ENCODE measurements around the gene GBP1. TPM values are rescaled to one million over a fixed set of nuclear protein-coding genes. Genes with fewer than 3 reads are reported as not detected.
"Not testable (repeated sequence)": the region's sequence is repeated elsewhere in the genome, so short reads cannot be mapped to it uniquely, and the experiment has no call there.

GBP1 gene
- total RNA-seq, 2 experiments from 2014 or later = 141 to 144 TPM

DNA sequence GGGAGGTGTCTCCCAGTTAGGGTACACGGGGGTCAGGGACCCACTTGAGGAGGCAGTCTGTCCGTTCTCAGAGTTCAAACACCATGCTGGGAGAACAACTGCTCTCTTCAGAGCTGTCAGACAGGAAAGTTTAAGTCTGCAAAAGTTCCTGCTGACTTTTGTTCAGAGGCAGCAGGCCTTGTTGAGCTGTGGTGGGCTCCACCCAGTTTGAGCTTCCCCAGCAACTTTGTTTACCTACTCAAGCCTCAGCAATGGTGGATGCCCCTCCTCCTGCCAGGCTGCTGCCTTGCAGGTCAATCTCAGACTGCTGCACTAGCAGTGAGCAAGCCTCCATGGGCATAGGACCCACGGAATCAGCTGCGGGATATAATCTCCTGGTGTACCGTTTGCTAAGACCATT lies 31.0 kb downstream of the GBP1 start:
- peaks cover 27% of the 10 kb centered on the region for H3K4me1 Mint-ChIP-seq
- ChIA-PET POLR2A (interaction anchor here (1.4 kb wide), 1 partner anchor 50 kb away, joined by 6 read pairs; no protein-coding TSS in a partner anchor), CTCF (interaction anchor here (1.2 kb wide), 1 partner anchor 52 kb away, joined by 3 read pairs; no protein-coding TSS in a partner anchor)
- peaks cover 22% of the 10 kb centered on the region for H3K27me3 Mint-ChIP-seq
- not testable (repeated sequence) for H3K4me3 Mint-ChIP-seq, DNase-seq, H3K27ac Mint-ChIP-seq
- H3K9me3 Mint-ChIP-seq = peaks cover 28% of the 10 kb centered on the region
- peaks cover 50% of the 10 kb centered on the region for H3K36me3 Mint-ChIP-seq (ENCODE audit: low read depth)

GRCh38 chr1:89029051-89029450 lies 36.0 kb downstream of the GBP1 start:
- POLR2A ChIA-PET = interaction anchor here (1.7 kb wide), 1 partner anchor 12 kb away, joined by 4 read pairs; no protein-coding TSS in a partner anchor
- H3K4me3 Mint-ChIP-seq, H3K27me3 Mint-ChIP-seq, H3K27ac Mint-ChIP-seq, CTCF ChIA-PET, DNase-seq: not testable (repeated sequence)
- Mint-ChIP-seq H3K9me3 (peaks cover 45% of the 10 kb centered on the region), H3K36me3 (ENCODE audit: low read depth) (peaks cover 56% of the 10 kb centered on the region), H3K4me1 (peaks cover 28% of the 10 kb centered on the region)

- ChIA-PET POLR2A (no interaction called here), CTCF (interaction anchor here (0.6 kb wide), 1 partner anchor 28 kb away, joined by 3 read pairs; no protein-coding TSS in a partner anchor)
- H3K27ac Mint-ChIP-seq = no peak overlapping the region
- peaks cover 52% of the 10 kb centered on the region for H3K36me3 Mint-ChIP-seq (ENCODE audit: low read depth)
- no peak for DNase-seq
- peaks cover 31% of the 10 kb centered on the region for H3K9me3 Mint-ChIP-seq
- peaks cover 7% of the 10 kb centered on the region for H3K27me3 Mint-ChIP-seq
- H3K4me1 Mint-ChIP-seq = peaks cover 37% of the 10 kb centered on the region
- H3K4me3 Mint-ChIP-seq = no peak overlapping the region
Measured at GRCh38 chr1:89025928-89026327, 39.1 kb downstream of the GBP1 start.

DNA sequence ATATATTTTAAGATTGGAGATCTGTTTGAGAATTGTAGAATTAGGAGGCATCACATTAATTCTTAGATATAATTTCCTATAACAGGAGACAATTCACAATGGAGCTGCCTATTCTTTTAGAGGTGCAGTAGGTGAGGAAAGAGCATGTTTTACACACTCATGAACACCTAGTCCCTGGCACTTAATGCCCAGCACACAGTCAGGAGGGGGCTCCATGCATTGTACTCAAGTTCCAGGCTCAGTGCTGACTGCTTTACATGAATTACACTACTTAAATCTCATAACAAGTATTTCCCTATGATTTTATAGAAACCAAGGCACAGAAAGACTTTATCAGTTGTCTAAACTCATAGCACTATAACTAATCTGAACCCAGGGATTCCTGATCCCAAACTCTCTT lies 42.0 kb downstream of the GBP1 start:
- H3K9me3 Mint-ChIP-seq = peaks cover 22% of the 10 kb centered on the region
- H3K36me3 Mint-ChIP-seq (ENCODE audit: low read depth) = peaks cover 62% of the 10 kb centered on the region
- POLR2A ChIA-PET = interaction anchor here (1.0 to 3.8 kb wide), 12 partner anchors 18 to 340 kb away, joined by 3 to 65 read pairs (median 14); partner anchors contain the start of genes GBP1, GBP2, GBP4 and GBP5
- no peaks in the 10 kb centered on the region for H3K27me3 Mint-ChIP-seq
- CTCF ChIA-PET = interaction anchor here (1.0 to 1.4 kb wide), 2 partner anchors 254 to 335 kb away, joined by 3 to 7 read pairs; no protein-coding TSS in a partner anchor
- H3K4me3 Mint-ChIP-seq = peak overlapping the region; percentile 87
- peak overlapping the region; percentile 84 for H3K27ac Mint-ChIP-seq
- no peak for DNase-seq
- H3K4me1 Mint-ChIP-seq = peaks cover 36% of the 10 kb centered on the region

GRCh38 chr1:89022167-89022959 lies 42.6 kb downstream of the GBP1 start, which contains the start of gene GBP3:
GBP3 (minus strand) TSS chr1:89022866; CDS start chr1:89020721, 2,145 bp downstream.
- peak within 1 kb of the TSS; percentile 84 for H3K27ac Mint-ChIP-seq
- CTCF ChIA-PET = interaction anchor here (0.8 to 2.7 kb wide), 8 partner anchors 9 to 336 kb away, joined by 3 to 7 read pairs (median 4); no protein-coding TSS in a partner anchor
- DNase-seq = no peak
- peak within 1 kb of the TSS; percentile 87 for H3K4me3 Mint-ChIP-seq
- H3K9me3 Mint-ChIP-seq = peaks cover 18% of the 10 kb centered on the region
- POLR2A ChIA-PET = interaction anchor here (0.8 to 3.8 kb wide), 21 partner anchors 9 to 429 kb away, joined by 3 to 65 read pairs (median 5); partner anchors contain the start of genes GBP1, GBP2, GBP4 and GBP5
- H3K36me3 Mint-ChIP-seq (ENCODE audit: low read depth) = peaks cover 65% of the 10 kb centered on the region
- peaks cover 40% of the 10 kb centered on the region for H3K4me1 Mint-ChIP-seq
- no peaks in the 10 kb centered on the region for H3K27me3 Mint-ChIP-seq

- H3K27me3 Mint-ChIP-seq, H3K9me3 Mint-ChIP-seq, H3K27ac Mint-ChIP-seq, POLR2A ChIA-PET, H3K4me3 Mint-ChIP-seq, CTCF ChIA-PET, DNase-seq: not testable (repeated sequence)
- Mint-ChIP-seq H3K4me1 (peaks cover 50% of the 10 kb centered on the region), H3K36me3 (ENCODE audit: low read depth) (peaks cover 88% of the 10 kb centered on the region)
Measured at GRCh38 chr1:89018318-89018717, 46.7 kb downstream of the GBP1 start.

DNA sequence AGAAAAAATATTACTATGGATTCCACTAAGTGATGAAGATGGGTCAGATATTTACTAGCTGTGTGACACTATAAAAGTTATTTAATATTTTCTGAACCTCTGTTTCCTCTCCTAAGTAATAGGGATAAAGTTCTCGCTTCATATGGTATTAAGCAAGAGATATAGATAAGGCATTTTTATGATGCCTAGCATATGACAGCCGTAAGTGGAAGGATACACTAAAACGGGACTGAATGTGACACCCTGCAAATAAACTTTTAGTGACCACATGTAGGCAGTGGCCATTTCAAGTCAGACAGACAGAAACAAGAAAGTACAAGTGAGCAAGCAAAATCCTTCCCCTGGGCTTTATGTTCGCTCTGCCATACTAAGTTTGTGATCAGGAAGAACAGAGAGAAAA lies 56.5 kb downstream of the GBP1 start:
- Mint-ChIP-seq H3K4me3 (no peak overlapping the region), H3K4me1 (peaks cover 4% of the 10 kb centered on the region), H3K36me3 (ENCODE audit: low read depth) (peaks cover 85% of the 10 kb centered on the region), H3K27ac (no peak overlapping the region), H3K27me3 (no peaks in the 10 kb centered on the region), H3K9me3 (peaks cover 4% of the 10 kb centered on the region)
- ChIA-PET POLR2A (interaction anchor here (1.4 kb wide), 1 partner anchor 9 kb away, joined by 3 read pairs; no protein-coding TSS in a partner anchor), CTCF (no interaction called here)
- DNase-seq = no peak

- Mint-ChIP-seq H3K4me1 (peaks cover 27% of the 10 kb centered on the region), H3K27ac (no peak overlapping the region), H3K9me3 (peaks cover 10% of the 10 kb centered on the region), H3K27me3 (no peaks in the 10 kb centered on the region), H3K4me3 (no peak overlapping the region), H3K36me3 (ENCODE audit: low read depth) (peaks cover 70% of the 10 kb centered on the region)
- POLR2A ChIA-PET = interaction anchor here (0.7 to 0.9 kb wide), 2 partner anchors 69 to 121 kb away, joined by 3 read pairs; partner anchors contain the start of gene GBP2
- CTCF ChIA-PET = no interaction called here
- DNase-seq = no peak
Measured at GRCh38 chr1:89005286-89006151, 59.5 kb downstream of the GBP1 start.

Other genes with a start within 250 kb of the GBP1 start
- gene GTF2B, start 173.6 kb downstream of the GBP1 start, total RNA-seq = 10 to 100 TPM; 41.9 to 47.1 TPM
- gene KYAT3, start 72.6 kb downstream of the GBP1 start, total RNA-seq = 10 to 100 TPM; 43.7 to 44.0 TPM
- gene RBMXL1, start 72.6 kb downstream of the GBP1 start, total RNA-seq = 10 to 100 TPM; 20.3 to 20.9 TPM
- 10 to 100 TPM; 33.6 to 34.4 TPM for gene GBP3, start 42.3 kb downstream of the GBP1 start, total RNA-seq
- 100 to 1,000 TPM; 280 to 281 TPM for gene GBP2, start 60.9 kb upstream of the GBP1 start, total RNA-seq
- under 1 TPM; 0.15 to 0.30 TPM for gene GBP7, start 110.8 kb upstream of the GBP1 start, total RNA-seq
- gene GBP4, start 133.7 kb upstream of the GBP1 start, total RNA-seq = 10 to 100 TPM; 61.6 to 70.6 TPM
- 100 to 1,000 TPM; 231 to 234 TPM for gene GBP5, start 207.7 kb upstream of the GBP1 start, total RNA-seq